Right lobe of liver (tissue), 6 donors: ENCODE measurements around the gene RGPD3. TPM values are rescaled to one million over a fixed set of nuclear protein-coding genes. Genes with fewer than 3 reads are reported as not detected.

Experiments
- ATAC-seq, 4 donors: fragments of 200-7000 bp; cut with Tn5 transposase; one replicate each; pipeline ENCODE4 v1.9.1; 2020; ENCODE audit warnings: mild to moderate bottlenecking in 4 of 4, moderate library complexity in 4 of 4
- DNase-seq, 3 donors: peaks; one replicate each; pipeline ENCODE4 v3.0.0-alpha.2; 2020
- H3K27ac ChIP-seq, 3 donors: fragments of 200-600 bp; one replicate each; pipeline ENCODE4 v1.8.0; 2022
- H3K27me3 ChIP-seq, 2 donors: fragments of 200-600 bp; one replicate each; pipeline ENCODE4 v1.8.0; 2022
- H3K36me3 ChIP-seq, 4 donors: fragments of 200-600 bp; sonication (generic) in 1 of 4; one replicate each; pipeline versions ENCODE4 v1.5.1 to v1.8.0; 2017 to 2022; ENCODE audit warnings: control low read depth in 1 of 4
- H3K4me1 ChIP-seq, 4 donors: fragments of 200-600 bp; sonication (generic) in 1 of 4; one replicate each; pipeline versions ENCODE4 v1.5.1 to v1.8.0; 2017 to 2022; ENCODE audit warnings: control low read depth in 1 of 4
- H3K4me3 ChIP-seq, 3 donors: fragments of 200-600 bp; one replicate each; pipeline ENCODE4 v1.8.0; 2022
- H3K9me3 ChIP-seq, 4 donors: fragments of 200-600 bp; sonication (generic) in 1 of 4; one replicate each; pipeline versions ENCODE4 v1.5.1 to v1.8.0; 2017 to 2022; ENCODE audit warnings: control low read depth in 1 of 4
- POLR2A ChIP-seq: fragments of 450-650 bp; IDR thresholded peaks from one replicate; pipeline ENCODE4 v1.6.1; 2017; ENCODE audit warnings: antibody characterized with exemption, mild to moderate bottlenecking
- whole genome bisulfite sequencing: methylation state at CpG from one replicate; pipeline ENCODE4 v1.1.6; 2018; ENCODE audit warnings: low coverage, low lambda C conversion rate; ENCODE audit not compliant: insufficient coverage; ENCODE audit errors: missing lambda C conversion rate; 5-methylcytosine and 5-hydroxymethylcytosine counted together
- intact Hi-C, 2 donors: fragments of 100-400 bp; cut with DNase I; formaldehyde crosslinking; loops; one replicate each; pipeline versions ENCODE4 v1.11.2 to v1.14.1; 2022
- total RNA-seq, 6 experiments: library from RNA; depleted of rRNA in 2 of 6; stranded (reverse); fragments of >200 nt in 2 of 6; fragmentation: NEBNext Ultra II Directional in 3 of 6; extraction: Animal tissue kit (Norgen Biotek cat#: 25700) in 3 of 6; gene quantifications; one replicate each; pipeline versions ENCODE4 v1.1.0 to v1.2.4, GENCODE V29; 2016 to 2023
- TF ChIP-seq, protein P1 (sequence below), 4 donors: fragments of 200-600 bp in 3 of 4; fragments of 450-650 bp in 1 of 4; IDR thresholded peaks; one replicate each; pipeline versions ENCODE4 v1.5.1 to v1.8.0; 2016 to 2022; ENCODE audit warnings: antibody characterized with exemption in 4 of 4, mild to moderate bottlenecking in 2 of 4
- donor health status: DM: no; HTN: yes; CAD: no.
- donor health status: DM: no; HTN: no; CAD: no.
- donor health status: DM: no; HTN: no; CAD: no.
- donor health status: DM: no; HTN: yes; CAD: no.
- donor health status: DM: no; HTN: yes; CAD: no.

RGPD3 gene
- total RNA-seq, 6 experiments from 2014 or later = 0.11 to 0.31 (median 0.15) TPM

DNA sequence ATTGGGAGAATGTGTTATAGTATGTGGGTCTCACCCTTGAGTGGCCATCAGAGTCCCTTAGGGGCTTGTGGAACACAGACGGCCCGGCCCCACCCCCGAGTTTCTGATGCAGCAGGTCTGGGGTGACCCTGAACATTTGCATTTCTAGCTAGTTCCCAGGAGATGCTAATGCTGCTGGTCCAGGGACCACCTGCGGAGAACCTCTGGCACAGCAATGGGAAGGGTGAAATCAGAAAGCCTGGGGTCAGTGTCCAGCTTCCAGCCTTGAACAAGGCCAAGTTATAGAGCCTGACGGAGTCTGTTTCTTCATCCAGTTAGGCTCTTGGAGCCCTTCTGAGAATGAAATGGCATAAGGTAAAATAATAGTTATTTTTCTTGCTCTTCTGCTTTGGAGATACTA lies 126.5 kb downstream of the RGPD3 start:
- DNase-seq (no peak), ATAC-seq (no peak)
- TF ChIP-seq, protein P1, sequence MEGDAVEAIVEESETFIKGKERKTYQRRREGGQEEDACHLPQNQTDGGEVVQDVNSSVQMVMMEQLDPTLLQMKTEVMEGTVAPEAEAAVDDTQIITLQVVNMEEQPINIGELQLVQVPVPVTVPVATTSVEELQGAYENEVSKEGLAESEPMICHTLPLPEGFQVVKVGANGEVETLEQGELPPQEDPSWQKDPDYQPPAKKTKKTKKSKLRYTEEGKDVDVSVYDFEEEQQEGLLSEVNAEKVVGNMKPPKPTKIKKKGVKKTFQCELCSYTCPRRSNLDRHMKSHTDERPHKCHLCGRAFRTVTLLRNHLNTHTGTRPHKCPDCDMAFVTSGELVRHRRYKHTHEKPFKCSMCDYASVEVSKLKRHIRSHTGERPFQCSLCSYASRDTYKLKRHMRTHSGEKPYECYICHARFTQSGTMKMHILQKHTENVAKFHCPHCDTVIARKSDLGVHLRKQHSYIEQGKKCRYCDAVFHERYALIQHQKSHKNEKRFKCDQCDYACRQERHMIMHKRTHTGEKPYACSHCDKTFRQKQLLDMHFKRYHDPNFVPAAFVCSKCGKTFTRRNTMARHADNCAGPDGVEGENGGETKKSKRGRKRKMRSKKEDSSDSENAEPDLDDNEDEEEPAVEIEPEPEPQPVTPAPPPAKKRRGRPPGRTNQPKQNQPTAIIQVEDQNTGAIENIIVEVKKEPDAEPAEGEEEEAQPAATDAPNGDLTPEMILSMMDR (IDR thresholded peaks at IDR 0.05) = no peak
- no peak for TF ChIP-seq POLR2A
- Histone ChIP-seq H3K27ac (no peak overlapping the region), H3K27me3 (no peaks in the 10 kb centered on the region), H3K36me3 (no peaks in the 10 kb centered on the region), H3K9me3 (no peaks in the 10 kb centered on the region), H3K4me1 (no peaks in the 10 kb centered on the region), H3K4me3 (no peak overlapping the region)
- 86% methylated on average over 1 of the region's 5 CpGs for WGBS
- intact Hi-C loops = no loop called here

Other genes with a start within 250 kb of the RGPD3 start
- gene CD8B2, start 19.0 kb upstream of the RGPD3 start, total RNA-seq = not detected